H1 (cell line): ENCODE data around the gene DLL3. TPM values are rescaled to one million over a fixed set of nuclear protein-coding genes. Genes with fewer than 3 reads are reported as not detected.

ENCODE experiments used
- CTCF ChIA-PET: fragments of 300-600 bp; sonication (Branson Sonifier 250); formaldehyde crosslinking; loops from one replicate; lab custom pipeline; 2021; ENCODE audit not compliant: partially characterized antibody; lab: Charles Lee
- POLR2A ChIA-PET: fragments of 300-600 bp; sonication (Branson Sonifier 250); formaldehyde crosslinking; loops from one replicate; lab custom pipeline; 2021; ENCODE audit warnings: inconsistent platforms; ENCODE audit not compliant: partially characterized antibody; lab: Charles Lee
- DNase-seq, 2 experiments: peaks; one replicate each; pipeline versions ENCODE4 v3.0.0 to v3.0.0-alpha.2; 2010 to 2022; ENCODE audit warnings: low spot score in 2 of 2, low read depth in 1 of 2, mixed read lengths in 1 of 2
- FAIRE-seq: peaks from 2 replicates; lab custom pipeline; 2011; peaks lifted over from hg19 to GRCh38; lab: Jason Lieb, UNC
- H2AFZ ChIP-seq: 2 replicates; pipeline ENCODE4 v1.8.1; 2012; ENCODE audit warnings: low read length, inconsistent platforms
- H2AK5ac ChIP-seq: 2 replicates; pipeline ENCODE4 v1.6.1; 2013; ENCODE audit warnings: low read depth, low read length
- H2BK120ac ChIP-seq: replicated peaks from 2 replicates; pipeline ENCODE3; 2013; ENCODE audit warnings: low read depth, low read length, inconsistent platforms
- H2BK12ac ChIP-seq: 2 replicates; pipeline ENCODE4 v1.6.1; 2013; ENCODE audit warnings: low read depth, low read length
- H2BK15ac ChIP-seq: 2 replicates; pipeline ENCODE4 v1.6.1; 2013; ENCODE audit warnings: low read length
- H2BK20ac ChIP-seq: 2 replicates; pipeline ENCODE4 v1.6.1; 2013; ENCODE audit warnings: low read length
- H2BK5ac ChIP-seq: 2 replicates; pipeline ENCODE4 v1.6.1; 2013; ENCODE audit warnings: low read depth, low read length
- H3K14ac ChIP-seq: 2 replicates; pipeline ENCODE4 v1.6.1; 2013; ENCODE audit warnings: inconsistent platforms; ENCODE audit not compliant: insufficient read length
- H3K18ac ChIP-seq: 2 replicates; pipeline ENCODE4 v1.6.1; 2013; ENCODE audit warnings: low read length; ENCODE audit errors: extremely low read depth
- H3K23ac ChIP-seq: 2 replicates; pipeline ENCODE4 v1.6.1; 2013; ENCODE audit warnings: inconsistent platforms; ENCODE audit not compliant: insufficient read length
- H3K23me2 ChIP-seq: 2 replicates; pipeline ENCODE4 v1.6.1; 2013; ENCODE audit warnings: low read depth, low read length
- H3K27ac ChIP-seq: 2 replicates; pipeline ENCODE4 v1.6.1; 2011; ENCODE audit warnings: low read depth, low read length, inconsistent platforms
- H3K27me3 ChIP-seq, 4 experiments: replicated peaks in 1 of 4; 1 replicate in 1 of 4; 2 replicates in 3 of 4; pipeline versions ENCODE4 v1.6.1 to v1.8.1; 2011 to 2013; ENCODE audit warnings: low read length in 3 of 4, mild to moderate bottlenecking in 3 of 4, inconsistent platforms in 2 of 4, mixed read lengths in 2 of 4, moderate library complexity in 1 of 4; ENCODE audit not compliant: control insufficient read depth in 3 of 4, insufficient read depth in 3 of 4; ENCODE audit errors: extremely low read depth in 1 of 4
- H3K36me3 ChIP-seq, 4 experiments: 2 replicates each; pipeline versions ENCODE4 v1.6.1 to v1.8.1; 2011 to 2013; ENCODE audit warnings: mild to moderate bottlenecking in 4 of 4, low read length in 3 of 4, moderate library complexity in 2 of 4, control low read depth in 1 of 4, inconsistent platforms in 1 of 4; ENCODE audit not compliant: insufficient read depth in 4 of 4, control insufficient read depth in 2 of 4
- H3K4ac ChIP-seq: replicated peaks from 2 replicates; pipeline ENCODE3; 2013; ENCODE audit warnings: low read length, low read depth, mixed read lengths, inconsistent platforms; ENCODE audit not compliant: insufficient read length
- H3K4me1 ChIP-seq, 4 experiments: replicated peaks in 1 of 4; 1 replicate in 1 of 4; 2 replicates in 3 of 4; pipeline versions ENCODE4 v1.6.1 to v1.8.1; 2011 to 2013; ENCODE audit warnings: low read length in 3 of 4, inconsistent platforms in 2 of 4, mixed read lengths in 1 of 4; ENCODE audit not compliant: insufficient read depth in 4 of 4, control insufficient read depth in 3 of 4
- H3K4me2 ChIP-seq, 2 experiments: 2 replicates each; pipeline versions ENCODE4 v1.6.1 to v1.8.1; 2011 to 2013; ENCODE audit warnings: low read depth in 2 of 2, low read length in 2 of 2, control low read depth in 1 of 2, inconsistent platforms in 1 of 2, mild to moderate bottlenecking in 1 of 2; ENCODE audit not compliant: insufficient read depth in 1 of 2
- H3K4me3 ChIP-seq, 4 experiments: fragments of 200-600, 300-600 bp in 1 of 4; sonication (generic), shearing (Covaris generic), sonication (Bioruptor Twin) in 1 of 4; 2 replicates each; pipeline versions ENCODE4 v1.5.1 to v1.8.1; 2011 to 2016; ENCODE audit warnings: low read length in 4 of 4, low read depth in 3 of 4, control low read depth in 2 of 4, inconsistent platforms in 2 of 4, mild to moderate bottlenecking in 2 of 4, mixed read lengths in 1 of 4, moderate library complexity in 1 of 4; ENCODE audit not compliant: insufficient read depth in 2 of 4; ENCODE audit errors: extremely low read depth in 1 of 4
- H3K56ac ChIP-seq: replicated peaks from 2 replicates; pipeline ENCODE3; 2013; ENCODE audit warnings: low read depth, mild to moderate bottlenecking, mixed read lengths, low read length, inconsistent platforms; ENCODE audit not compliant: insufficient read length
- H3K79me1 ChIP-seq: 2 replicates; pipeline ENCODE4 v1.6.1; 2013; ENCODE audit warnings: low read depth, low read length, control low read depth
- H3K79me2 ChIP-seq, 2 experiments: 2 replicates each; pipeline versions ENCODE4 v1.6.1 to v1.8.1; 2012 to 2013; ENCODE audit warnings: low read length in 2 of 2, mild to moderate bottlenecking in 2 of 2, inconsistent platforms in 1 of 2; ENCODE audit not compliant: insufficient read depth in 2 of 2, control insufficient read depth in 1 of 2
- H3K9ac ChIP-seq, 4 experiments: replicated peaks in 1 of 4; 1 replicate in 1 of 4; 2 replicates in 3 of 4; pipeline versions ENCODE4 v1.6.1 to v1.8.1; 2011 to 2013; ENCODE audit warnings: low read depth in 3 of 4, low read length in 3 of 4, control low read depth in 2 of 4, mild to moderate bottlenecking in 2 of 4, moderate library complexity in 2 of 4, inconsistent platforms in 1 of 4; ENCODE audit errors: extremely low read depth in 1 of 4
- H3K9me3 ChIP-seq, 2 experiments: 2 replicates each; pipeline versions ENCODE4 v1.6.1 to v1.8.1; 2012 to 2013; ENCODE audit warnings: mild to moderate bottlenecking in 2 of 2, moderate library complexity in 2 of 2, control low read depth in 1 of 2, inconsistent platforms in 1 of 2, low read depth in 1 of 2, low read length in 1 of 2, mixed read lengths in 1 of 2; ENCODE audit not compliant: insufficient read depth in 2 of 2
- H4K20me1 ChIP-seq, 2 experiments: replicated peaks in 1 of 2; 2 replicates each; pipeline versions ENCODE3 to v1.8.1; 2011 to 2013; ENCODE audit warnings: inconsistent platforms in 2 of 2, low read length in 2 of 2, mild to moderate bottlenecking in 1 of 2; ENCODE audit not compliant: insufficient read depth in 2 of 2, control insufficient read depth in 1 of 2
- H4K5ac ChIP-seq: 2 replicates; pipeline ENCODE4 v1.6.1; 2013; ENCODE audit warnings: low read length, low read depth, mixed read lengths, inconsistent platforms; ENCODE audit not compliant: insufficient read length
- H4K8ac ChIP-seq: 2 replicates; pipeline ENCODE4 v1.8.0; 2013; ENCODE audit warnings: mild to moderate bottlenecking, moderate library complexity, low read length, inconsistent platforms; ENCODE audit not compliant: insufficient read depth; ENCODE audit errors: extremely low read depth
- H4K91ac ChIP-seq: replicated peaks from 2 replicates; pipeline ENCODE3; 2013; ENCODE audit warnings: low read length, mixed read lengths, inconsistent platforms; ENCODE audit not compliant: insufficient read length
- BACH1 ChIP-seq: IDR thresholded peaks from 2 replicates; pipeline ENCODE4 v1.6.1; 2012; ENCODE audit warnings: low read length, improper control_type of control experiment
- JUN ChIP-seq: IDR thresholded peaks from 2 replicates; pipeline ENCODE4 v1.6.1; 2011; ENCODE audit warnings: low read depth, mild to moderate bottlenecking, improper control_type of control experiment, low read length
- PHF8 ChIP-seq: fragments of 200-600 bp; sonication (generic); conservative IDR thresholded peaks from 2 replicates; pipeline ENCODE4 v1.7.1; 2012; ENCODE audit warnings: low read depth, mild to moderate bottlenecking, inconsistent platforms, low read length, moderate library complexity
- POLR2AphosphoS5 ChIP-seq: IDR thresholded peaks from 2 replicates; pipeline ENCODE4 v1.6.1; 2011; ENCODE audit warnings: low read depth, low read length
- RAD21 ChIP-seq, 2 experiments: IDR thresholded peaks in 1 of 2; conservative IDR thresholded peaks in 1 of 2; 2 replicates each; pipeline ENCODE4 v1.6.1; 2011; ENCODE audit warnings: low read depth in 2 of 2, low read length in 2 of 2, improper control_type of control experiment in 1 of 2, inconsistent platforms in 1 of 2, mild to moderate bottlenecking in 1 of 2, moderate library complexity in 1 of 2
- RFX5 ChIP-seq: IDR thresholded peaks from 2 replicates; pipeline ENCODE4 v1.6.1; 2011; ENCODE audit warnings: low read depth, low read length, improper control_type of control experiment, borderline replicate concordance
- SIRT6 ChIP-seq: IDR thresholded peaks from one replicate; pipeline ENCODE4 v1.7.1; 2012; ENCODE audit warnings: low read length, inconsistent platforms
- SUZ12 ChIP-seq: fragments of 200-600 bp; sonication (generic); IDR thresholded peaks from 2 replicates; pipeline ENCODE4 v1.6.1; 2012; ENCODE audit warnings: mild to moderate bottlenecking, inconsistent platforms, low read length, moderate library complexity, mixed read lengths
- ZNF274 ChIP-seq: IDR thresholded peaks from 2 replicates; pipeline ENCODE4 v1.7.0; 2012; ENCODE audit warnings: low read length, borderline replicate concordance; ENCODE audit errors: extremely low read depth
- WGBS, 2 experiments: shearing (Covaris generic) in 1 of 2; methylation state at CpG; one replicate each; pipeline versions ENCODE4 v1.1.6 to v1.1.7; 2013 to 2015; ENCODE audit warnings: low lambda C conversion rate in 2 of 2, mixed read lengths in 2 of 2, inconsistent platforms in 1 of 2, low coverage in 1 of 2, missing lambda C conversion rate in 1 of 2; ENCODE audit not compliant: insufficient replicate concordance in 2 of 2, insufficient coverage in 1 of 2, insufficient read length in 1 of 2; ENCODE audit errors: extremely low coverage in 1 of 2, missing lambda C conversion rate in 1 of 2; 5-methylcytosine and 5-hydroxymethylcytosine counted together
- polyA plus RNA-seq, 7 experiments: library from polyadenylated mRNA; depleted of rRNA in 3 of 7; stranded (reverse) in 5 of 7; unstranded in 2 of 7; fragments of >200 nt in 5 of 7; fragments of 200-250 nt in 2 of 7; gene quantifications; 1 replicate in 5 of 7; 2 replicates in 1 of 7; 4 replicates in 1 of 7; pipeline versions ENCODE4 v1.2.1 to v1.2.3, GENCODE V29; 2011 to 2013; ENCODE audit warnings: missing spikeins in 2 of 7, mixed read lengths in 2 of 7
- total RNA-seq: library from RNA; stranded (reverse); fragmentation: NEBNext Ultra II Directional; extraction: Animal tissue kit (Norgen Biotek cat#: 25700); gene quantifications from 2 replicates; pipeline ENCODE4 v1.2.1, GENCODE V29; 2021

Gene DLL3
- total and polyA plus RNA-seq, 2 of the 8 experiments (the other 6 are each of a cell fraction or from before 2014, with no cell fraction given) = 12.2 to 13.8 TPM

DNA sequence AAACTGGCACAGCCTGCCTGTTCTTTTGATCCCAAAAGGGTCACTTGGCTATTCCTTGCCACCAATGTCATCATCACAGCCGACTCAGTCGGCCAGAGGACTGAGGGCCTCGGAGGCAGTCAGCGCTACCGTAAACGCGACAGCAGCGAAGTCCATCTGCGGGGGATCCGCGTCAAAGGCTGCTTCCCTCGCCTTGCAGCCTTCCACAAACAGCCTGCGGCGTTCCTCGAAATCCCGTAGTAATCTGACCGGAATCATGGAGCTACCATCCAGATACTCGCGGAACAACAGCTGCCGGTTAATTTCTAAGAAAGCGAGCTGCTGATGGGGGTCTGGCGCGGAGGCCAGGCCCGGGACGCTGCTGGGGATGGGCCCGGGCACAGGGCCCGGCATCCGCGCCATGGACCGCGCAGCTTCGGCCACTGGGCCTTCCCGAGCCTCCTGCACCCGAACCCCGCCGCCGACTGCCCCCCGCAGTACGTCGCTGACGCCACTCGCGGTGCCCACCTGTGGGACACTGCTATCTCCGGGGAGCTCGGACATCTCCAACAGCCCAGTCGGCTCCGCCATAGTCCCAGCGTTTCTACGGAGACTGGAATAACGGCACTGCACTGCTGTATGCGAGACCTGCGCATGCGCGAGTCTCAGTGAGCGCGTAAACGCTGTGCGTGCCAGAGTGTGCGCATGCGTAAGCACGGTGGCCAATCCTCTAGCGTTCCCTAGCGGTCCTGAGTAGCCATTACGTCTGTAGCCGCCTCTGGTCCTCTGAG is 33.7 kb downstream of the DLL3 start, which contains the start of gene EID2B:
Gene EID2B, minus strand, starts transcription at position 620 of the 770 bp plus-strand sequence. Its CDS starts 50 bp downstream, at position 570.
- Histone ChIP-seq H3K27me3 (peaks cover 0 to 3% (median 0%) of the 10 kb centered on the region in 4 experiments; a peak in 1 of 7 replicates), H3K79me1 (no peaks in the 10 kb centered on the region), H4K20me1 (peaks cover 0 to 4% of the 10 kb centered on the region in 2 experiments), H3K9me3 (peaks cover 0 to 4% of the 10 kb centered on the region in 2 experiments; a peak in 1 of 4 replicates), H2BK15ac (no peak within 1 kb of the TSS), H4K91ac (peak within 1 kb of the TSS; percentile 73), H3K56ac (no peak within 1 kb of the TSS), H3K27ac (no peak within 1 kb of the TSS), H4K5ac (peak within 1 kb of the TSS; percentile 32), H3K23me2 (peaks cover 4% of the 10 kb centered on the region), H3K23ac (no peak within 1 kb of the TSS), H3K36me3 (no peaks in the 10 kb centered on the region), H3K9ac (peak within 1 kb of the TSS; percentile 62 to 73 (median 66)), H2BK5ac (no peak within 1 kb of the TSS), H2AK5ac (no peak within 1 kb of the TSS), H3K4me1 (no peaks in the 10 kb centered on the region), H2AFZ (peak within 1 kb of the TSS; percentile 10; the same call in 1 of the 2 replicates), H3K4me3 (peak within 1 kb of the TSS; percentile 55 to 93 (median 78)), H2BK12ac (no peak within 1 kb of the TSS), H2BK20ac (no peak within 1 kb of the TSS), H3K4ac (peak within 1 kb of the TSS; percentile 89), H3K18ac (no peak within 1 kb of the TSS), H4K8ac (peak within 1 kb of the TSS; percentile 69), H2BK120ac (no peak within 1 kb of the TSS), H3K4me2 (peak within 1 kb of the TSS; percentile 68 to 96), H3K79me2 (peaks cover 0 to 4% of the 10 kb centered on the region in 2 experiments; a peak in 1 of 4 replicates), H3K14ac (no peak within 1 kb of the TSS)
- CTCF ChIA-PET = interaction anchor here (0.6 to 10.6 kb wide), 24 partner anchors 8 to 240 kb away, joined by 3 to 101 read pairs (median 4); partner anchors contain the start of genes DLL3, EID2 and SELENOV
- POLR2A ChIA-PET = interaction anchor here (0.7 to 1.8 kb wide), 17 partner anchors 9 to 302 kb away, joined by 3 to 8 read pairs (median 5); partner anchors contain the start of genes DLL3, DYRK1B, MED29 and PAF1
- FAIRE-seq (peak; percentile 55), DNase-seq (peak; percentile 94 to 96)
- 1% methylated on average over 65 of the region's 65 CpGs; no CpG with 5 or more reads in 1 of the 2 experiments for whole genome bisulfite sequencing, 2 experiments
- TF ChIP-seq ZNF274 (no peak), RAD21 (IDR thresholded peaks at IDR 0.05 in 1 of 2, conservative IDR thresholded peaks at IDR 0.05 in 1 of 2; ENCODE audit: low read depth in 2 of 2, low read length in 2 of 2) (peak; percentile 97 to 99), PHF8 (no peak; the same call in 1 of the 2 replicates), POLR2AphosphoS5 (peak; percentile 30), BACH1 (no peak), JUN (no peak), RFX5 (no peak), SIRT6 (no peak), SUZ12 (no peak)
